ENCODE data around the gene NOB1.

GRCh38 chr16:69804297-69804696 is 49.6 kb upstream of the NOB1 start:
- TF ChIP-seq CTCF (IDR thresholded peaks at IDR 0.05; ENCODE audit: low read length), result no peak
- TF ChIP-seq EZH2 (IDR thresholded peaks at IDR 0.05; ENCODE audit: borderline replicate concordance, low read length), result no peak

All from OCI-LY1 (cell line).